ENCODE data around the gene ZNF853.

ZNF853 gene

GRCh38 chr7:6637544-6638229, 22.3 kb downstream of the ZNF853 start:
- peak; percentile 32 for DNase-seq

GRCh38 chr7:6639032-6639431, 23.6 kb downstream of the ZNF853 start:
- no peak for DNase-seq

GRCh38 chr7:6639627-6640026, 24.2 kb downstream of the ZNF853 start:
- no peak for DNase-seq

GRCh38 chr7:6640246-6640721, 24.9 kb downstream of the ZNF853 start:
- DNase-seq = no peak

GRCh38 chr7:6641305-6642035, 26.1 kb downstream of the ZNF853 start:
- DNase-seq = no peak

- no peak for DNase-seq
These were observed 26.9 kb downstream of the ZNF853 start for GRCh38 chr7:6642239-6642839.

- no peak for DNase-seq
These were observed 27.6 kb downstream of the ZNF853 start for GRCh38 chr7:6642861-6643640.

- no peak for DNase-seq
These were observed 28.7 kb downstream of the ZNF853 start for GRCh38 chr7:6643915-6644625.

GRCh38 chr7:6644728-6645127, 29.3 kb downstream of the ZNF853 start:
- DNase-seq = no peak

- DNase-seq = no peak
These were observed 31.1 kb downstream of the ZNF853 start for GRCh38 chr7:6646465-6646864.

GRCh38 chr7:6647080-6647479, 31.7 kb downstream of the ZNF853 start:
- DNase-seq = no peak

GRCh38 chr7:6647541-6647940, 32.1 kb downstream of the ZNF853 start:
- DNase-seq = no peak

- no peak for DNase-seq
These were observed 32.8 kb downstream of the ZNF853 start for GRCh38 chr7:6648066-6648814.

- DNase-seq = no peak
These were observed 33.4 kb downstream of the ZNF853 start for GRCh38 chr7:6648815-6649104.

- DNase-seq = no peak
These were observed 34.0 kb downstream of the ZNF853 start for GRCh38 chr7:6649241-6649961.

GRCh38 chr7:6650086-6650485, 34.7 kb downstream of the ZNF853 start:
- DNase-seq = no peak

- no peak for DNase-seq
These were observed 35.2 kb downstream of the ZNF853 start for GRCh38 chr7:6650521-6651011.

- no peak for DNase-seq
These were observed 36.5 kb downstream of the ZNF853 start for GRCh38 chr7:6651851-6652445.

GRCh38 chr7:6652446-6653011, 37.1 kb downstream of the ZNF853 start:
- no peak for DNase-seq
